Glutamatergic neuron (in vitro differentiated cells): ENCODE data around the gene LRP1. TPM values are rescaled to one million over a fixed set of nuclear protein-coding genes. Genes with fewer than 3 reads are reported as not detected.
A peak's percentile ranks its signal among the peaks of the same experiment; 100 is the strongest.
"Not testable (repeated sequence)": the region's sequence is repeated elsewhere in the genome, so short reads cannot be mapped to it uniquely, and the experiment has no call there.

Source experiments
- DNase-seq: peaks from one replicate; pipeline ENCODE4 v3.0.0; 2022
- H3K27ac Mint-ChIP-seq: one replicate; pipeline ENCODE4 v1.8.0; 2020; ENCODE audit warnings: mild to moderate bottlenecking, mixed read lengths, inconsistent platforms; ENCODE audit not compliant: unreplicated experiment
- H3K27me3 Mint-ChIP-seq: one replicate; pipeline ENCODE4 v1.8.0; 2020; ENCODE audit warnings: mild to moderate bottlenecking, moderate library complexity, mixed read lengths, inconsistent platforms; ENCODE audit not compliant: unreplicated experiment
- H3K36me3 Mint-ChIP-seq: one replicate; pipeline ENCODE4 v1.8.0; 2020; ENCODE audit warnings: mild to moderate bottlenecking, mixed read lengths, inconsistent platforms; ENCODE audit not compliant: unreplicated experiment
- H3K4me1 Mint-ChIP-seq: one replicate; pipeline ENCODE4 v1.8.0; 2020; ENCODE audit warnings: mild to moderate bottlenecking, low read depth, mixed read lengths, inconsistent platforms; ENCODE audit not compliant: unreplicated experiment
- H3K4me3 Mint-ChIP-seq: one replicate; pipeline ENCODE4 v1.8.0; 2020; ENCODE audit warnings: mild to moderate bottlenecking, mixed read lengths, inconsistent platforms; ENCODE audit not compliant: unreplicated experiment
- H3K9me3 Mint-ChIP-seq: one replicate; pipeline ENCODE4 v1.8.0; 2020; ENCODE audit warnings: mild to moderate bottlenecking, moderate library complexity, mixed read lengths, inconsistent platforms; ENCODE audit not compliant: unreplicated experiment
- CTCF ChIP-seq: fragments of 200-600 bp; sonication (generic); IDR thresholded peaks from one replicate; pipeline ENCODE4 v1.5.0; 2021; ENCODE audit not compliant: partially characterized antibody, unreplicated experiment
- total RNA-seq: library from RNA; stranded (reverse); fragmentation: NEBNext Ultra II Directional; extraction: Animal tissue kit (Norgen Biotek cat#: 25700); gene quantifications from one replicate; pipeline ENCODE4 v1.2.1, GENCODE V29; 2021; ENCODE audit not compliant: unreplicated experiment

The LRP1 gene
- total RNA-seq, 1 donor from 2014 or later, result 125 TPM

- TF ChIP-seq CTCF, result peak; percentile 72
- no peak for DNase-seq
- peak overlapping the region; percentile 96 for H3K4me3 Mint-ChIP-seq
- H3K27me3 Mint-ChIP-seq, result peaks cover 7% of the 10 kb centered on the region
- peaks cover 13% of the 10 kb centered on the region for H3K9me3 Mint-ChIP-seq
- H3K4me1 Mint-ChIP-seq, result peaks cover 9% of the 10 kb centered on the region
- H3K36me3 Mint-ChIP-seq, result no peaks in the 10 kb centered on the region
- no peak overlapping the region for H3K27ac Mint-ChIP-seq
Measured at GRCh38 chr12:57112492-57113294, 15.6 kb upstream of the LRP1 start.

GRCh38 chr12:57116580-57117281, 11.6 kb upstream of the LRP1 start:
- H3K36me3 Mint-ChIP-seq, result peaks cover 6% of the 10 kb centered on the region
- no peak overlapping the region for H3K4me3 Mint-ChIP-seq
- H3K27ac Mint-ChIP-seq, result no peak overlapping the region
- no peak for DNase-seq
- no peak for TF ChIP-seq CTCF
- H3K27me3 Mint-ChIP-seq, result peaks cover 6% of the 10 kb centered on the region
- peaks cover 4% of the 10 kb centered on the region for H3K4me1 Mint-ChIP-seq
- H3K9me3 Mint-ChIP-seq, result peaks cover 9% of the 10 kb centered on the region

GRCh38 chr12:57118711-57119271, 9.5 kb upstream of the LRP1 start:
- peaks cover 6% of the 10 kb centered on the region for H3K36me3 Mint-ChIP-seq
- no peaks in the 10 kb centered on the region for H3K4me1 Mint-ChIP-seq
- peaks cover 2% of the 10 kb centered on the region for H3K27me3 Mint-ChIP-seq
- no peak overlapping the region for H3K27ac Mint-ChIP-seq
- no peak for DNase-seq
- TF ChIP-seq CTCF, result no peak
- no peak overlapping the region for H3K4me3 Mint-ChIP-seq
- peaks cover 6% of the 10 kb centered on the region for H3K9me3 Mint-ChIP-seq

GRCh38 chr12:57119294-57120085, 8.8 kb upstream of the LRP1 start:
- Mint-ChIP-seq H3K9me3 (peaks cover 6% of the 10 kb centered on the region), H3K27ac (no peak overlapping the region), H3K27me3 (peaks cover 3% of the 10 kb centered on the region), H3K36me3 (peaks cover 6% of the 10 kb centered on the region), H3K4me3 (no peak overlapping the region), H3K4me1 (peaks cover 2% of the 10 kb centered on the region)
- no peak for DNase-seq
- no peak for TF ChIP-seq CTCF

GRCh38 chr12:57120718-57121117, 7.6 kb upstream of the LRP1 start:
- not testable (repeated sequence) for H3K9me3 Mint-ChIP-seq, H3K27ac Mint-ChIP-seq, H3K4me3 Mint-ChIP-seq, DNase-seq, H3K27me3 Mint-ChIP-seq, H3K4me1 Mint-ChIP-seq, H3K36me3 Mint-ChIP-seq
